ENCODE measurements around the gene HS6ST3. TPM values are rescaled to one million over a fixed set of nuclear protein-coding genes. Genes with fewer than 3 reads are reported as not detected.

HS6ST3 gene
- total RNA-seq, 1 experiment from 2014 or later = 1.2 TPM

- ChIA-PET POLR2A (interaction anchor here (0.6 kb wide), 1 partner anchor 580 kb away, joined by 3 read pairs; no protein-coding TSS in a partner anchor), CTCF (no interaction called here)
- no peak overlapping the region for H3K27ac Mint-ChIP-seq
- ATAC-seq = no peak
- peaks cover 31% of the 10 kb centered on the region for H3K9me3 Mint-ChIP-seq
- H3K27me3 Mint-ChIP-seq (ENCODE audit: low read depth) = no peaks in the 10 kb centered on the region
- H3K36me3 Mint-ChIP-seq = peaks cover 4% of the 10 kb centered on the region
- no peak overlapping the region for H3K4me3 Mint-ChIP-seq
- no peak for DNase-seq (ENCODE audit: low spot score)
- no peak for TF ChIP-seq NR3C1 (CRISPR knock-in tag; conservative IDR thresholded peaks at IDR 0.05; ENCODE audit: low read depth)
- TF ChIP-seq FOXK1 (CRISPR knock-in tag; IDR thresholded peaks at IDR 0.05) = no peak
- no peak for TF ChIP-seq ZNF281 (CRISPR knock-in tag; IDR thresholded peaks at IDR 0.05)
- no peak for TF ChIP-seq KAT7 (CRISPR knock-in tag; IDR thresholded peaks at IDR 0.05; ENCODE audit: borderline replicate concordance)
- no peak for TF ChIP-seq RELA (CRISPR knock-in tag; IDR thresholded peaks at IDR 0.05; ENCODE audit: borderline replicate concordance)
- no peak for TF ChIP-seq IRF1 (CRISPR knock-in tag; IDR thresholded peaks at IDR 0.05)
- no peak for TF ChIP-seq PREB (CRISPR knock-in tag; IDR thresholded peaks at IDR 0.05; ENCODE audit: borderline replicate concordance)
- no peak for TF ChIP-seq GTF2I (CRISPR knock-in tag; conservative IDR thresholded peaks at IDR 0.05)
- TF ChIP-seq IRF2 (CRISPR knock-in tag; IDR thresholded peaks at IDR 0.05; ENCODE audit: borderline replicate concordance, low read depth) = no peak
- no peak for TF ChIP-seq E2F5 (CRISPR knock-in tag; IDR thresholded peaks at IDR 0.05)
- H3K4me1 Mint-ChIP-seq = no peaks in the 10 kb centered on the region
Measured at GRCh38 chr13:96203471-96203870, 113.6 kb downstream of the HS6ST3 start.

GRCh38 chr13:96214824-96215445 lies 125.0 kb downstream of the HS6ST3 start:
- TF ChIP-seq AFF4 (CRISPR knock-in tag; IDR thresholded peaks at IDR 0.05; ENCODE audit: borderline replicate concordance) (no peak), ZNF232 (CRISPR knock-in tag; IDR thresholded peaks at IDR 0.05) (no peak), NFATC4 (CRISPR knock-in tag; IDR thresholded peaks at IDR 0.05) (no peak), ZSCAN18 (CRISPR knock-in tag; IDR thresholded peaks at IDR 0.05) (no peak), HMGXB4 (CRISPR knock-in tag; IDR thresholded peaks at IDR 0.05) (no peak), USF2 (CRISPR knock-in tag; IDR thresholded peaks at IDR 0.05) (no peak), ETV6 (CRISPR knock-in tag; IDR thresholded peaks at IDR 0.05) (no peak), CREB1 (CRISPR knock-in tag; IDR thresholded peaks at IDR 0.05) (no peak), ESRRA (CRISPR knock-in tag; IDR thresholded peaks at IDR 0.05; ENCODE audit: borderline replicate concordance) (no peak)
- no peaks in the 10 kb centered on the region for H3K27me3 Mint-ChIP-seq (ENCODE audit: low read depth)
- ChIA-PET CTCF (interaction anchor here (1.9 kb wide), 1 partner anchor 14 kb away, joined by 7 read pairs; no protein-coding TSS in a partner anchor), POLR2A (no interaction called here)
- H3K36me3 Mint-ChIP-seq = no peaks in the 10 kb centered on the region
- H3K4me3 Mint-ChIP-seq = no peak overlapping the region
- DNase-seq (ENCODE audit: low spot score) (no peak), ATAC-seq (no peak)
- H3K9me3 Mint-ChIP-seq = peaks cover 7% of the 10 kb centered on the region
- H3K4me1 Mint-ChIP-seq = no peaks in the 10 kb centered on the region
- no peak overlapping the region for H3K27ac Mint-ChIP-seq

Data from WTC11 (cell line).